WI38 (cell line): ENCODE measurements around the gene SMURF2.
"Not testable (repeated sequence)": the region's sequence is repeated elsewhere in the genome, so short reads cannot be mapped to it uniquely, and the experiment has no call there.

Source experiments
- H3K4me3 ChIP-seq: 2 replicates; pipeline ENCODE4 v1.5.1; 2011; ENCODE audit warnings: low read depth, mild to moderate bottlenecking, control low read depth, low read length
- CTCF ChIP-seq: IDR thresholded peaks from 2 replicates; pipeline ENCODE4 v1.5.1; 2012; ENCODE audit warnings: low read depth, mild to moderate bottlenecking, control low read depth, low read length

Gene SMURF2

GRCh38 chr17:64580384-64581315 lies 81.5 kb downstream of the SMURF2 start:
- TF ChIP-seq CTCF: no peak
- H3K4me3 ChIP-seq: no peak overlapping the region

- TF ChIP-seq CTCF: no peak
- no peak overlapping the region for H3K4me3 ChIP-seq
Observed at GRCh38 chr17:64579917-64580316, 82.2 kb downstream of the SMURF2 start.

- not testable (repeated sequence) for H3K4me3 ChIP-seq
Observed at GRCh38 chr17:64577025-64577424, 85.1 kb downstream of the SMURF2 start.

GRCh38 chr17:64575431-64575830 lies 86.7 kb downstream of the SMURF2 start:
- no peak overlapping the region for H3K4me3 ChIP-seq
- no peak for TF ChIP-seq CTCF

GRCh38 chr17:64574646-64575045 lies 87.5 kb downstream of the SMURF2 start:
- no peak overlapping the region for H3K4me3 ChIP-seq
- no peak for TF ChIP-seq CTCF

GRCh38 chr17:64573214-64573613 lies 88.9 kb downstream of the SMURF2 start:
- TF ChIP-seq CTCF: no peak
- H3K4me3 ChIP-seq: no peak overlapping the region

GRCh38 chr17:64572682-64573154 lies 89.4 kb downstream of the SMURF2 start:
- TF ChIP-seq CTCF: no peak
- no peak overlapping the region for H3K4me3 ChIP-seq

GRCh38 chr17:64571746-64572145 lies 90.4 kb downstream of the SMURF2 start:
- no peak overlapping the region for H3K4me3 ChIP-seq
- TF ChIP-seq CTCF: no peak
